Right lobe of liver (tissue), 4 donors: Measurements from ENCODE around the gene SYT15.

Experiments
- POLR2A ChIP-seq: fragments of 450-650 bp; IDR thresholded peaks from one replicate; pipeline ENCODE4 v1.6.1; 2017; ENCODE audit warnings: antibody characterized with exemption, mild to moderate bottlenecking
- TF ChIP-seq, protein P1 (sequence below), 4 donors: fragments of 200-600 bp in 3 of 4; fragments of 450-650 bp in 1 of 4; IDR thresholded peaks; one replicate each; pipeline versions ENCODE4 v1.5.1 to v1.8.0; 2016 to 2022; ENCODE audit warnings: antibody characterized with exemption in 4 of 4, mild to moderate bottlenecking in 2 of 4
- donor health status: DM: no; HTN: no; CAD: no.
- donor health status: DM: no; HTN: no; CAD: no.
- donor health status: DM: no; HTN: yes; CAD: no.

DNA sequence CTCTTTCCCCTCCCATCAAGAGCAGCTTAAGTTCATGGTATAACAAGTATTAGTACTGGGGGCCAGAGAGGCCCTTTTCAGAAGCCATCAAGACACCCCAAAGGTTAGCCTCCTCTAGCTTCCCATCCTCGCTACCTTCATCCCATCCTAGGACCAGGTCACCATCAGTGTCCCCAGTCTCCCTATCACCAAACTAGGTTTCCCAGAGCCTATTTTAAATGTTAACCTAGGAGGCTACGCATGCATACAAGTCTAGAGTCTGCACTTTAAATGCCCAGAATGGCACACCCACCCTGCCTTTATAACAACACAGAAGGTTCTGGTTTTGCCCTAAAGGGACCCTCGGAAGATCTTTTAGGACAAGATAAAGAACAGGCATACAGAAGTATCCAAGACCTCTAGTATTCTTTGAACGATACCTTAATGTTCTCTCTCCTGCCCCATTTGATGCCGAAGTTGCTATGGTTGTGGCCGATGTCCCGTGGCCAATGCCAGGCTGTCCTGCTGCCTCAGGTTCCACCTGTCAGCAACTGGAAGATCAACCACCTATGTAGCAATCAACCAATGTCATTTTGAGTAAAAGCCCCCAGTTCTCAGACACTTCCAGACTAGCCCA is 24.7 kb upstream of the SYT15 start:
- TF ChIP-seq POLR2A = no peak
- TF ChIP-seq, protein P1, sequence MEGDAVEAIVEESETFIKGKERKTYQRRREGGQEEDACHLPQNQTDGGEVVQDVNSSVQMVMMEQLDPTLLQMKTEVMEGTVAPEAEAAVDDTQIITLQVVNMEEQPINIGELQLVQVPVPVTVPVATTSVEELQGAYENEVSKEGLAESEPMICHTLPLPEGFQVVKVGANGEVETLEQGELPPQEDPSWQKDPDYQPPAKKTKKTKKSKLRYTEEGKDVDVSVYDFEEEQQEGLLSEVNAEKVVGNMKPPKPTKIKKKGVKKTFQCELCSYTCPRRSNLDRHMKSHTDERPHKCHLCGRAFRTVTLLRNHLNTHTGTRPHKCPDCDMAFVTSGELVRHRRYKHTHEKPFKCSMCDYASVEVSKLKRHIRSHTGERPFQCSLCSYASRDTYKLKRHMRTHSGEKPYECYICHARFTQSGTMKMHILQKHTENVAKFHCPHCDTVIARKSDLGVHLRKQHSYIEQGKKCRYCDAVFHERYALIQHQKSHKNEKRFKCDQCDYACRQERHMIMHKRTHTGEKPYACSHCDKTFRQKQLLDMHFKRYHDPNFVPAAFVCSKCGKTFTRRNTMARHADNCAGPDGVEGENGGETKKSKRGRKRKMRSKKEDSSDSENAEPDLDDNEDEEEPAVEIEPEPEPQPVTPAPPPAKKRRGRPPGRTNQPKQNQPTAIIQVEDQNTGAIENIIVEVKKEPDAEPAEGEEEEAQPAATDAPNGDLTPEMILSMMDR (IDR thresholded peaks at IDR 0.05) = no peak
